NCI-H226 (cell line): ENCODE results near the gene MSMO1.

ENCODE experiments used
- DNase-seq: peaks from one replicate; pipeline ENCODE4 v3.0.0-alpha.2; 2015

The MSMO1 gene

GRCh38 chr4:165361810-165362209 lies 34.3 kb downstream of the MSMO1 start:
- DNase-seq, result no peak

- peak; percentile 74 for DNase-seq
These were observed 37.1 kb downstream of the MSMO1 start for GRCh38 chr4:165364452-165365080.

GRCh38 chr4:165367040-165367439 lies 39.6 kb downstream of the MSMO1 start:
- no peak for DNase-seq

- DNase-seq, result no peak
These were observed 40.6 kb downstream of the MSMO1 start for GRCh38 chr4:165368114-165368513.

GRCh38 chr4:165368567-165368966 lies 41.1 kb downstream of the MSMO1 start:
- no peak for DNase-seq

- DNase-seq, result no peak
These were observed 42.1 kb downstream of the MSMO1 start for GRCh38 chr4:165369522-165369921.

- DNase-seq, result no peak
These were observed 43.1 kb downstream of the MSMO1 start for GRCh38 chr4:165370530-165370929.

- no peak for DNase-seq
These were observed 48.0 kb downstream of the MSMO1 start for GRCh38 chr4:165375465-165375864.

GRCh38 chr4:165378398-165378744 lies 50.9 kb downstream of the MSMO1 start:
- DNase-seq, result no peak

- DNase-seq, result peak; percentile 61
These were observed 51.5 kb downstream of the MSMO1 start, which contains the start of gene CPE for GRCh38 chr4:165378745-165379677. TSS of gene CPE (plus strand) at chr4:165379008. CDS start at chr4:165379222, 214 bp downstream.

- no peak for DNase-seq
These were observed 52.2 kb downstream of the MSMO1 start for GRCh38 chr4:165379678-165380064.

GRCh38 chr4:165380805-165381204 lies 53.3 kb downstream of the MSMO1 start:
- DNase-seq, result no peak

- DNase-seq, result no peak
These were observed 54.4 kb downstream of the MSMO1 start for GRCh38 chr4:165381821-165382373.

- DNase-seq, result no peak
These were observed 55.2 kb downstream of the MSMO1 start for GRCh38 chr4:165382640-165383039.

- DNase-seq, result no peak
These were observed 56.2 kb downstream of the MSMO1 start for GRCh38 chr4:165383591-165384073.

GRCh38 chr4:165384186-165384585 lies 56.7 kb downstream of the MSMO1 start:
- no peak for DNase-seq

GRCh38 chr4:165384598-165384997 lies 57.1 kb downstream of the MSMO1 start:
- DNase-seq, result no peak

- DNase-seq, result no peak
These were observed 57.7 kb downstream of the MSMO1 start for GRCh38 chr4:165385126-165385525.

GRCh38 chr4:165386328-165386727 lies 58.9 kb downstream of the MSMO1 start:
- DNase-seq, result no peak

GRCh38 chr4:165388756-165389155 lies 61.3 kb downstream of the MSMO1 start:
- DNase-seq, result no peak
